NCI-H526 (cell line): ENCODE measurements around the gene NKX3-2.

Source experiments
- DNase-seq, 2 experiments: peaks; one replicate each; lab custom pipeline; 2025; lab: John Stamatoyannopoulos, UW

NKX3-2 gene

DNA sequence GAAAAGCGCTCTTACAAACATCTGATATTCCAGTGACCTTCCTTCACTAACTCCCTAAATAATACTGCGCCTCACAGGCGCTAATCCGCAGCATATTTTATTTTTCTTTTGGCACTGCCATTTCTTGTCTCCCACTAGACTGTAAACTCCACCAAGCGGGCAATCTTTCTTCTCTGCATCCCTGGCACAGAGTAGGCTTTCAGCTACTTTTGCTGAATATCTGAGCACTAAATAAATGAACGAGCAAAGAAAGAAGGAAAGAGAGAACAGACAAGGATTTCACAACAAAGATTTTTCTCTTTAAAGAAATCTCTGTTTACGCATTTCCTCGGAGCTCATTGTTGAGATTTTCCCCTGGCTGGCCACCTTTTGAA is 12.7 kb downstream of the NKX3-2 start:
- DNase-seq, result no peak

DNA sequence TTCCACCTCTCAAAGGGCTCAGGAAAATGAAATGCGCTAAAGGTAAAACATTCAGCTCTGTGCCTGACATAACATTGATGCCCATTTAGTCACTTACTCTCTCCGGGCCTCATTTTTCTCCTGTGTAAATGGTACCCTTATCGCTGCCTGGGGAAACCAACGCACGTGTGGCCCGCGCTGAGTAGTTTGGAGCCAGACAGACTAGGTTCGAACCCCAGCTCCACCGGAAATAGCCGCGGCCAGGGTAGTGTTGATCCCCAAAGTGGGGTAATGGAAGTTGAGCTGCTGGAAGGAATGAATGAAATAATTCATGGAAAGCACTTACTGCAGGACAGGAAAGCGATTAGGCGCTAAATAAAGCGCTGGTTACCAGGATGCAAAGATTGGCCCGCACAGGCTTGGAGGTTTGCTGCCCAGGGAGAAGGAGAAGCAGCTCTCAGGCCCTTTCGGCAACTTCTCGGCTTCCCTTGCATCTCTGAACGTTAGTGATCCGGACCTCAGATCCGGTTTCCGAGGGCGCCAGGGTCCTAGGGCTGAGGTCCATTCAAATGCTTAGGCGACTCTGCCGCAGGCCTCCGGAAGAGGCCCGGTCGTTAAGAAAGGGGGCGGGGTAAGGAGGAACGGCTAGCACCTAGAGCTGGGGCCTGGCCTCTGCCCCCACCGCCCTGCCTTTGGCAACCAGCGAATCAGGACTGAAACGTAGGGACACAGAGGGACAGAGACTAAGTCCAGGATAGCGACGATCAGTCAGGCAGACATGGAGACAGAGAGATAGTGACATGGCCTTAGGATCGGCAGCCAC is 13.3 kb downstream of the NKX3-2 start:
- no peak for DNase-seq

DNA sequence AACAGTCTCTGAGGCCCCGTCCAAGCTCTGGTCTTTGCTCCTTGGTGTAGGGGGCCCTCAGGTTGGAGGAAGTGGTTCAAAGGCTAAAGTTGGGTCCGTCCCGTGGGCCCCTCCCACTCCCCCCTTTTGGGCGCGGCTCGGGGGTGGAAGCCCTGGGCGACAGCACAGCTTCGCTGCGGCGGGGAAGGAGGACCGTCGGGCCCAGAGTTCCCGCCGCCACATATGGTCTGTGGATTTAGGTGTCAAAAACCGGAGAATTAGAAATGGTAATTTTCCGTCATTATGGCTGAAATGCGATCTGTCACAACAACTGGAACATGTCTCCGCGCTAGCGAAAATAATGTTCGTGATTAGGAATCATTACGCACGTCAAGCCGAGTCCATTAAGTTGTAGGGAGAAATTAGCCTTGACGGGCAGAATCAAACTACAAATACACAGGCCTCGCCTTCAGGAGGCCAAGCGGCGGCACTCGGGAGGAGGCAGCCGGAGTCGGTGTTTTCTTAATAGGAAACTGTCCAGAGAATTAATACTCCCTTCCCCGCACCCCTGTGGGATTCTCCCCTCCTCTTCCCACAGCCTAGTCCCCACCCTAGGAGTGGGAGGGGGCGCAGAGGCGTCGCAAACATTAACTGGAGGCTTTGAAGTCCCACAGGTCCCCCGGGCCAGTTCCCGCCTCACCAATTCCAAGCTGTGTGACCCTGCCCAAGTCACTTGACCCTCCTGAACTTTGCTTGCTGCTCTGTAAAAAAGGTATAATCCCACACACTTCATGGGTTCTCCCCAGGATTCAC is 15.0 kb downstream of the NKX3-2 start:
- no peak for DNase-seq

DNA sequence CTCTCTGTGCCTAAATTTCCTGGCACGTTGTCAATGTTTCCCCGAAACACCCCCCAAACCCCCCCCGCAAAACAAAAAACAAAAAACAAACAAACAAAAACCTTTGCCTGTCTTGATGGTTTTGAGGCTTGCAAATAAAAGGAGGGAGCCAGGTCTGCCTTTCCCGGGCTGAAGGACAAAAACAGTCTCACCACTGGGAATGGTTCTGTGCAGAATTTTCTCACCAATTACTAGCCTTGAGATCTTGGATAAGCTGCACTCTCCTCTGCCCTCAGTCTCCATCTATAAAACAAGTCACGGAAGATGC is 15.5 kb downstream of the NKX3-2 start:
- no peak for DNase-seq

DNA sequence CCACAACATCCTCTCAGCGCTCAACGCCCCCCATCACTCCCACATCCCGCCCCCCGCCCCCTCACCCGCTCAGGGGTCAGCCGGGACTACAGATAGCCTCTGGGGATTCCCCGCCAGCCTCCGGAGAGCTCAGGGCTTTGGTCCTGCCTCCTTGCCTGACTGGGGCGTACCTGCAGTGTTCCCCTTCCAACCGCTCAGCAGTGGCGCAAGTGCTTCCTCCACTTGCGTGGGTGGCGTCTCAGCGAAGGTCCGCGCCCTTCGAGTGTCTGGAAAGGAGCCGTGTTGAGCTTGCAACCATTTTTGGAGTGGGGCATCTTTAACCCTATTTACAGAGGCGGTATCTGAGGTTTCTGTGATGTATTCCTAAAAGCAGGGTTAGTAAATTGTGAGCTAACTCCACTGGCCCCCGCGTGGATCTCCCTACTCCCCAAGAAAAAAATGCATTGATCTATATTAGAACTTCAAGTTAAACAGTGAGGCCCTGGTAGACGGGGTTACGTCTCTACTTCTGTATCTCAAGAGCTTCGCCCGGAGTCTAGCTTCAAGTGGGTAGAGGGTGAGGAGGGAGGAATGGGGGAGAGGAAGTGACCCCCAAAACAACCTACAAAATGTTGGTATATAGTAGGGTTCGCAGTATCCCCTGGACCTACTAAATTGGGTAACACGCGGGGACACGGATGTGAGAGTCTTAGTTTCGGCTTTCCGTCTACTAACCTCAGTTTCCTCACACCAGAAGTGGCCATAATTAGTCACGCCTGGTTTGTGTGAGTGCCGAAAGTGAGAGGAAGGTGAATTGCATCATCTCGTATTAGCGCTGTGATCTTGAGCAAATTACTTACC is 16.1 kb downstream of the NKX3-2 start:
- peak in 1 of 2 experiments; percentile 19 for DNase-seq

DNA sequence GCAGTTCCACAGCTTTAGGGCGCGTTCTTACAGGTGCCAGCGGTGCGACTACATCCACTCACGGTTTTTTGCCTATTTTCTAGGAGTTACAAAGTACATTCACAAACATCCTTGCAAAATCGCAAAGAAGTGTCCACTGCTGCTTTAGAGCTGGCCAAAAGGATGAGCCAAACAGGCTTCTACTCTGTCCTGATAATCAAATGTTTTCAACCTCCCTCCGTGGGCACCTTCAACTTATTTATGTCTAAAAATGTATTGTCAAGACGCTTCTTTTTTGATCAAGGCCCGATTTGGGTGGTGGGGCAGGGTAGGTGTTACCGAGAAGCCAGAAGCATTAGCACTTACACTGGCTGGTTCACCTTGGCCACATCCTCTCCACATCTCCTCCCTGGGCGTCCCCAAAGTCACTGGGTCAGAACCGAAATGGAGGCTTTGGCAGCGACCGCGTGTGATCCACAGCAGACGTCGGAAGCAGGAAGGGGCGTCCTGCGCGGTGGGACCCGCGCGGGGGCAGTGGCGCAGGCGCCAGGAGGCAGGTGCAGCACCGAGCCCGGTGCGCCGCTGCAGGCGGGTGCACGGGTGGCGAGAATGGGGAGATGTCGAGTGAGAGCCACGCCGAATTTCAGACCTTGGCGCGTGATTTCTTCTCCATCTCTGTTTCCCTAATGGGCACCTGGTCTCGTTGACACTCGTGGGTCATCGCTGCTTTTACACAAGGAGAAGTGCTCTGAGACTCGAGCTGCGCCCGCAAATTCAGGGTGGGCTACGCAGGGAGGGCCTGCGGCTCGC is 16.9 kb downstream of the NKX3-2 start:
- DNase-seq, result peak in 1 of 2 experiments; percentile 24

DNA sequence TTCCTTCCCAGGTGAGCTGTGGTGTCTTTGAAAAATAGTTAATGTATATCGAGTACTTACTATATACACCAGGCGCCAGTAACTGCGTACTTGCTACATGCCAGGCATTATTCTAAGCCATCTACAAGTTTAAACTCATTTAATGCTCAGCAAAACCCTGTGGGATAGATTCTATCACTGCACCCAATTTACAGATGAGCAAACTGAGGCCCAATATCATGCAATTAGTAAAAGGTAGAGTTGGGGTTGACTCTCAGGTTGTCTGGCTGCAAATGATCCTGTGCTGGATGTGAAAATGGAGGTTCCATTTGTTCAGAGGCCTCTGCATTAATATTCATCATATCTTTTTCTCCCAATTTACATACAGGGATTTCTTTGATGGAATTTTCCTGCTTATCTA is 17.6 kb downstream of the NKX3-2 start:
- DNase-seq, result no peak

DNA sequence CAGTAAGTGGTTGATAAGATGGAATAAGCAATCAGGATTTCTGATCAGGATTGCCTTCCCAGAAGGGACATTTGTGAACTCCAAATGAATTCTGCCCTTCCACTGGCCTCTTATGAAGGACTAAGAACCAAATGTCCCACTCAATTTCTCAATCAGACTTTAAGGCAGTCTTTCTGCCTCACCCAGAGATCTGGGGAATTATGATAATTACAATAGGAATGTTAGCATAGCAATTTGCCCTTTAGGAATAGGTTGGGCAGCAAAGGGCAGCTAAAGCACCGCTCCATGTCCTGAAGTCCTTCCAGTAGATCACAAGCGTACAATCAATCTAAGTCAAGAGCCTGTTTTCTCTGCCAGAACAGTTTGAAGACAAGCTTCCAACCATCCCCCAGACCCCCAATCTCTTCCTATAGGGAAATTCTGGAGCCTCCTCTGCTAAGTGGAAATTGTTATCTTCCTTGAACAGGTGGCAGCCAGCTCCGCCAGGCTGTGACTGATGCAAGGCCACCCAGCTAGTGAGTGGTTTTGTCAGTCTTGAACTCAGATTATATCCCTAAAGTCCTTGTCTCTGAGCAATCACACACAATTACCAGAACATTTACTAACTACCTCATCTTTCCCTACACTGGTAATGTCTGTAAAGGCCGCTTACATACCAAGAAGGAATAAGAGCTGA is 18.6 kb downstream of the NKX3-2 start:
- DNase-seq, result no peak

DNA sequence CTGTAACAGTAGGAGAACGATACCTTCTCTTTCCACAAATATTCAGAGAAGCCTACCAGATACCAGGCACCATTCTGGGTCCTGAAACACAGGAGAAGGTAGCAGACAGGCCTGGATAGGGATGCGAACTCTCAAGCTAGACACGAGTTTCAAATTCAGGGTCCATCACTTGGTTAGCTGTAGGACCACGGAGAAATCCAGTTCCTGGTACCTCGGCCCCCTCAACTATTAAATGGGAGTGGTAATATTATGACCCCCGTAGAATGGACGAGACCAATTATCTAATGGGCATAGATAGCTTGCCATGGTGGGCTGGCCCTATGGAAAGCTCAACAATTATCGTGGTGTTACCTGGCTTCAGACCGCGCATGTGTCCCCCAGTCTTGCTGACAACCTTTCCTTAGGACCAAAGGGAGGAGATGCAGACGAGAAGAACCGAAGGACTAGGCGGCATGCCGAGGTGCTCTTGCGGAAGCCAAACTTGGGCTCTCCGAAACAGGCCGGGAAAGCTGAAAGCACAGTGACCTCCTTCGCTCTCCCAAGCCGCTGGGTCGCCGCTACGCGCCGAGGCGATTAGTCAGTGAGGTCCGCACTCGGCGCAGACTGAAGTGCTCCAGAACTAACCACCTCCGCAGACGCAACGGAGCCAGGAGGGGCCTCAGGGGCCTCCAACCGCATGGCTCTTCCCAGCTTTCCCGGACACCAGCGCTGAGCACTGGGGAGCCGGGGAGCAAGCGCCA is 19.6 kb downstream of the NKX3-2 start:
- no peak for DNase-seq

DNA sequence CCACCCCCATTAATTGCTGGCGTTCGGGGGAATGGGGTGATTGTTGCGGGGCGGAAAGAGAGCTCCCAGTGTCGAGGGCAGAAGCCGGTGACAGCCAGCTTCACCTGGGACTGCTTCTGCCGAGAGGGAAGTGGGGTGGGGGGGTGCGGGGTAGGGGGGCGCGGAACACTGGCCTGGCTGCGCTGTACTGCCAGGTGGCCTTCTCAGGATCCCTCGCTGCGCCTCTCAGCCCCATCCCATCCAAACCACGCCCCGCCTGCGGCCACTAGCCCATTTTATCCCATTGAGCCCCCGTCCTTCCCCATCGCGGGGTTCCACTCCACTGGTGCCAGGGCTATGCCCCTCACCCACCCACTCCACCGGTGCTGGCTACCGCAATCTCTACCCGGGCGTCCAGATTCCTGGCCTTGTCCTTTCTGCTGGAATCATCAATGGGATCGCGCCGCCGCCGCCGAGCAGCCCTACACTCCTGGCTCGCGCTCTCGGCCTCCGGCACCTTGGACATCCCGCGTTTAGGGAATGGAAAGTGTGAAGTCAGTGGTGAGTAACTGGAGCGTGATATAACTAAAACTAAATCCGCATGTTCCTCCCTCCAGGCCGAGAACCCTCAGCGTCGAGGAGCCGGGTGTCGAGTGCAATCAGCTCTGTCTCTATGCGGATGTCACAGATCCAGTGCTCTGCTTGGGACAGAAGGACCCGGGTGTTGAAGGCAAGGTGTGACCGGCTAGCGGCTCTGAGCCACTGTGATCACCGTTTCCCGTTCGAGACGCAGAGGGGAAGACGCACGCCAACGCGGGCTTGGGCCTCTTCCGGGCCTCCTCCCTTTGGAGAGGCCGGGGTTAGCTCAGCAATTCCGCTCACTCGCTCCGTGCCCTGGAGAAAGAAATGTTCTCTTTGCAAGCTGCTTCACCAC is 20.5 kb downstream of the NKX3-2 start:
- DNase-seq, result no peak

DNA sequence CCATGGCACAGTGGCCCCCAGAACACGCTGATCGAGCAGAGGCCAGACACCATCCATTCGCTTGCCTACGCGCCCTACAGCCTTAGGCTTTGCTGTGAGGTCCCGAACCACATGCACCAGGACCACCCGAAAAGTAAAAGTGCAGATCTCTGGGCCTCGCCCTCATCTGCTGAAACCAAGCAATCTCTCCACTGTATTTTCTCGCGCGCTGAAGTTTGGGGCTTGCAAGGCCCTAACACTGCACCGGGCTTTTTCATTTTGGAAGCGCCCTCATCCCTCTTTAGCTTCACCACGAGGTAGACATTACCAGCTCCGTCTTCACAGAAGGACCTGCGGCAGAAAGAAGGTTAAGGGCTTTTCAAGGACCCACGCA is 21.2 kb downstream of the NKX3-2 start:
- DNase-seq, result no peak

DNA sequence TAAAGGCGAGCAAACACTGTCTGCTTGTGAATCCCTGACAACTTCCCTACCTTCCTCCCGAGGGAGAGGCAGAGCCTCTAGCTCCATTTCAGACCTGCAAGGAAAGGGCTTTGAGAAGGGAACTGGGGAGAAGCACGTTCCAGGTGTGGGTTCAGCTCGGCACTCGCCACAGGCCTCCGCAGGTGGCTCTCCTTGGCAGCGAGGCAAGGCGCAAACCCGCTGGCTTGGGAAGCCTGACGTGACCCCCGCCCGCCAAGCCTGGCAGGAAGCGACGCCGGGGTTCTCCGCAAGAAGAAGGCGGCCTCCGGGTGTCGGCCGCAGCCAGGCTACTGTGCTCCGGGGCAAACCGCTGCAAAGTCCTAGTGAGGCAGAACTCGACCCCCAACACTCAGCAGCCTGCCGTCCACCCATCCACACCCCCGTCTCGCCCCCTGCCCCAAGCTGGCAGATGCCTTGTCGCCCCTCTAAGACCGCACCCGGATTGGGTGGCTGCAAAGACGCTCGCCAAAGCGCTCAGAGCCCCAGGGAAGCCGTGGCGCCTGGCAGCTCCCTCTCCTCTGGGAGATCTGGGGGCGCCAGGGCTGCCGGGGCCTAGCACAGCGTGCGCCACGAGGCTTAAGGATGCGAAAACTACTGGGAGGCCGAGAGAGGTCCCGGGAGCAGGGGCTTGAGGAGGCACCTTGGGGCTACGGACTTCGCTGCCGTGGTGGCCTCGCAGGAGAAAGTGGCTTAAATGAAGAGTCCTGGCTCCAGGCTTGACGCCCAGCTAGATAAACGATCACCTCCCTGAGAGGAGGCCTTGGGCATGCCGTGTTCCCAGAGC is 21.8 kb downstream of the NKX3-2 start:
- no peak for DNase-seq

DNA sequence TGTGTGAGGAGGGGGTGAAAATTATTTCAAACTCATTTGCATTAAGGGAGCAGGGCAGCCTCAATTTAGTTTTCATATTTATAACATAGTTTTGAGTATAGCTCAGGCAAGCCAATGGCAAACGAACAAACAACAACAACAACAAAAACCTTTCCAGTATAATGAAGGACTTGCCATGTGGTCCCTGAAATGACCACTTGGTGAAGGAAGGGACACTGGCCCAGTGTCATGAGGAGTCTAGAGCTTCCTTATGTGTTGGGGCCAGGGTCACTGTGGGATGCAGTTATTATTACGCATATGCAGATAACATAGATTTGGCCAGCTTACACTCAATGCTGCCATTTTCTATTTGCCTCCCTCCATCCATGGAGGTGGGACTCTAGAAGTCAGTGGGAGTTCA is 23.3 kb downstream of the NKX3-2 start:
- no peak for DNase-seq

DNA sequence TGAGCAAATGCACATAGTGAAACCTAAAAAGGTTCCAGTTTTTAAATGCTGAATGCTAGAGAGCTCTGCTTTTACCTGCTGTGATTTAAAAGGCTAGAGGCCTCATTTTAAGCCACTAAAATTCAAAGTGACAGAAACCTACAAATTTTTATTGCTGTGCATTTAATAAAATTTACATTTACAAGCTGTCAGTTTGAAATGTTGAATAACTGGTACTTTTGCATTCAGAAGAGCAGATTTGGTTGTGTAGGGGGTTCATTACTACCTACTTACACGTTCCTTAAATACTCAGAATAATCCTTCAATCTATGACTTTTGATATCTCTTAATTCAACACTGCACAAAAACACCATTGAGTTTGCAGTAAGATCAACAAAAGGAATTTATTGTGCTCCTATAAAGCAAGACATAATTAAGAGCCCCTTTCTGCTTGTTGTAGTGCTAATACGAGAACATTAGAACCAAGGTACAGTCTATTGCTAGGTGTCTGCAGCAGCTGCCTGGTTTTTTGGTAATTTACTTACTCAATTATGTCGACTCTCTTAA is 27.9 kb downstream of the NKX3-2 start:
- DNase-seq, result no peak

DNA sequence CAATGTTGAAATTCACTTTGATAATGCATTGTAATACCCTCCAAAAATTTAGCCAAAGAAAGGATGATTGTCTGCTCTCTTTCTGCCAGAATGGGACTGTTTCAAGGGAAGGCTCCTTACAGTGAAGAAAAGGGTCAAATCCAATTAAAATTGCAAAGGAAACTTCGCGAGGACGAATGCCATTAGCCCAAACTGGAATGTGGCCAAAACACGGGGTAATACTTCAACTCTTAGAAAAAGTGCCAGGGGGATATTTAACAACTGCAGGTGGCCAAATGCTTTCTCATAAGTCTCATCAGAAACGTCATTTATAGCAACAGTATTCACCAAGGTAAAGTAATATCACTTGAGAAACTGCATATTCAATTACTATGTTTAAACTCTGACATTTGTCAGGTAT is 29.0 kb downstream of the NKX3-2 start:
- no peak for DNase-seq

DNA sequence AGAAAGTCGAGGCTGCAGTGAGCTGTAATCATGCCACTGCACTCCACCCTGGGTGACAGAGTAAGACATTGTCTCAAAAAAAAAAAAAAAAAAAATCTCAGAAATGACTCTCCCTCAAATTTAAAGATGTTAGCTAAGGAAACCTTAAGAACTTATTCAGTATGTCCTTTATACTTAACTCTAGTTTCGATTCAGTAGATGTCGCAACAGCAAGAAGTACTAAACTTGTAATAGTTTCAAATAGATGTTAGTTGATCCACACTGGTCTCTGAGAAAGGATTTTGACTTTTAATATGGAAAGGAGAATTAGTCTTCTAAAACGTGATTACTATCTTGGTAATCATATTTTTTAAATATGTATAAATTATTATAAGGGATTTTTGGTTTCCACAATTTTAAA is 29.6 kb downstream of the NKX3-2 start:
- no peak for DNase-seq

DNA sequence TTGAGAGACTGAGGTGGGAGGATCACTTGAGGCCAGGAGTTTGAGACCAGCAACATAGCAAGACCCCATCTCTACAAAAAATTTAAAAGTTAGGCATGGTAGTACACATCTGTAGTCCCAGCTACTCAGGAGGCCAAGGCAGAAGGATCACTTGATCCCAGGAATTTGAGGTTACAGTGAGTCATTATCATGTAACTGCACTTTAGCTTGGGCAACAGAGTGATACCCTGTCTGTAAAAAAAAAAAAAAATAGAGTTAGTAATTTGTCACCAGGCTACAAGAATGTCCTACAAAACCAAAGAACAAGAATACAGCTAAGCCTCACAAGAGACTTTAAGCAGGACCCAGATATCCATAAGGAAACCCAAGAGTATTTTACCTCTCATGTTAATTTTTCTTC is 33.2 kb downstream of the NKX3-2 start:
- DNase-seq, result no peak

DNA sequence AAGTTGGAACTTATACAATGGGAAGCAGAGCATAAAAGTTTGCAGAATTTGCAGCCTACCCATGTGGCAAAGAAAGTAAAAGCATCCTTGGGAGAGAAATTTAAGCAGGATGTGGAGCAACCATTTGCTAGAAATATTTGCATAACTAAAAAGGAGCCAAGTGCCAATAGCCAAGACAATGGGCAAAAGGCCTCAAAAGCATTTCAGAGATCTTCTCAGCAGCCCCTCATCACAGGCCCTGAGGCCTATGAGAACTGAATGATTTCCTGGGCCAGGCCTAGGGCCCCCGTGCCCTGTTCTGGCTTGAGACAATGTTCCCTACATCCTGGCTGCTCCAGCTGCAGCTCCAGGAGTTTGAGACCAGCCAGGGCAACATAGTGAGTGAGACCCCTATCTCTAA is 34.9 kb downstream of the NKX3-2 start:
- no peak for DNase-seq

DNA sequence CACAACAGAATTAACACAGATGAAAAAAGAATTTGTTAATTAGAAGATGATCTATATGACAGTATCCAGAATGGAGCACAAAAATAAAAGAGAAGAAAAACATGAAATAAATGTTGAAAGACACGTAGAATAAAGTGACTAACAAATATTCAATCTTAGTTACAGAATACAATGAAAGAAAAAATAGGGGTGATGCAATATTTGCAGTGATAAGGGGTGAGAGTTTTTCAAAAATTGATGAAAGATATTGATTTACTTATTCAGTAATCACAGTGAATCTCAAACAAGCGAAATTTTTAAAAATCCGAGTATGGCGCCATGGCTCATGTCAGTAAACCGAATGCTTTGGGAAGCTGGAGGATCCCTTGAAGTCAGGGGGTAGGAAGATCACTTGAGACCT is 39.9 kb downstream of the NKX3-2 start:
- DNase-seq, result no peak
